ENCODE data around the gene MFRP.
A peak's percentile ranks its signal among the peaks of the same experiment; 100 is the strongest.

MFRP gene

DNA sequence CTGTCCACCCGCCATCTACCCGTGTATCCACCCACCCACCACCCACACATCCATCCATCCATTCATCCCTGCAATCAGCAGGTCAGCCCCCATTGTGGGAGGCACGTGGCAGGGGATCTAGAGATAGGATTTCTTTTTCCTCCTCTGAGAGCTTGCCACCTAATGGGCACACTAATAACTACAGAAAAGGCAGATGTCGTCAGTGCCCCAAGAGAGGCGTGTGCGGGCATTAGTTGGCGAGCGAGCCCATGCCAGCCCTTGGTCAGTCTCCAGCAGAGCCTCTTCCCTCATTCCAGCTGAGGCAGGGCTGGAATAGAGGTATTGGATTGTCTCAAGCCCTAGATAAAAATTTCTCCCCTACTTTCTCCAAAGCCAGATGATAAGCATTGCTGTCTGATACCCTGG is 25.3 kb upstream of the MFRP start:
- no peak for DNase-seq (ENCODE audit: insufficient read length)
- FAIRE-seq = no peak
- TF ChIP-seq POLR2AphosphoS5 (IDR thresholded peaks at IDR 0.05; ENCODE audit: low read depth, low read length) (no peak), TAF1 (IDR thresholded peaks at IDR 0.05; ENCODE audit: borderline replicate concordance, low read depth, low read length) (no peak), POLR2A (IDR thresholded peaks at IDR 0.05; ENCODE audit: low read depth, low read length) (no peak)

DNA sequence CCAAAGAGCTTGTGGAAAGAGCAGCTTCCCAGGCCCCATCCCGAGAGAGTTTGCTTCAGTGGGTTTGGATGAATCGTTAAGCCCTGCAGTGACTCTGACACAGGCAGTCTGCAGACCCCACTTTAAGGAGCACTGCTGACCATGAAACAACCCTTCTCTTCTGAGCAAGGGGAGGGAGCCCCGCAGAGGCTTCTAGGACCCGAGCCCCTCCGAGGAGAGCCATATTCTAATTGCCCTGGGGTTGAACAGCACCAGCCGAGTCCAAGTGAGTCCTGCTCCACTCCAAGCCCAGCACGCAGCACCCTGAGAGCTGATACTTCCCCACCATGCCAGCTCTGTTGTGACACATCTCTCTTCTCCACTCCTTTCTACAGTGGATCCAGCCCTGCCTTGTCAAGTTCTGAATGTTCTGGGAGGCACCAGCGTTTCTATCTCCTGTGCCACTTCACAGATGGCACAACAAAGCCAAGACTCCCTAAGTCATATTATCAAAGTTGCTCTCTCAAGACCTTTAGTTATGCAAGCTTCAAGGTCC is 24.6 kb upstream of the MFRP start:
- FAIRE-seq (no peak), DNase-seq (ENCODE audit: insufficient read length) (no peak)
- TF ChIP-seq POLR2A (IDR thresholded peaks at IDR 0.05; ENCODE audit: low read depth, low read length) (no peak), TAF1 (IDR thresholded peaks at IDR 0.05; ENCODE audit: borderline replicate concordance, low read depth, low read length) (no peak), POLR2AphosphoS5 (IDR thresholded peaks at IDR 0.05; ENCODE audit: low read depth, low read length) (no peak)

DNA sequence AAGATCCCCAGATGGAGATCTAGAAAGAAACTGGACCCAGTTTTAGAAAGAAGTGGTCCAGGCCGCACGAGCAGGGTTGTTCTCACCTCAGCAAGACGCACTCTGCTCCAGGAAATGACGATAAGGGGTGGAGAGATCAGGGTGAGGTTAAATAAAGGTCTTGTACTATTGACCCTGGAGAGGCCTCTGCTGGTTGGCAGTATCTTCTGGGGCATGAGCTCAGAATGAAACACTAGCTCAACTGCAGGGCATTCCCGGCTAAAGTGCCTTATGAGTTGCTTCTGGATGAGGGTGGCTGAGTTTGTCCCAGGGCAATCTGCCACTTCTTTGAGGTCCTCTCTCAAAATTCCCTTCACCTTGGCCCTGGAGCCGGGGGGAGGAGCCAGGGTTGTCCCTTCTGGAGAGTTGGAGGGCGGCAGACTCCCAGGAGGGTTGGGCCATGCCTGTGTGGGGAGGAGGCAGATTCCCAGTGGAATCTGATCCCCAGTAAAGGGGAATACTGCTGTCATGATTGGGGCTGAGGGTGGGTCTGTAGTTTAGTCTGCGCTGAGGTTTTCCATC is 24.1 kb upstream of the MFRP start:
- DNase-seq (ENCODE audit: insufficient read length) (no peak), FAIRE-seq (peak; percentile 69)
- TF ChIP-seq POLR2A (IDR thresholded peaks at IDR 0.05; ENCODE audit: low read depth, low read length) (no peak), TAF1 (IDR thresholded peaks at IDR 0.05; ENCODE audit: borderline replicate concordance, low read depth, low read length) (no peak), POLR2AphosphoS5 (IDR thresholded peaks at IDR 0.05; ENCODE audit: low read depth, low read length) (no peak)

DNA sequence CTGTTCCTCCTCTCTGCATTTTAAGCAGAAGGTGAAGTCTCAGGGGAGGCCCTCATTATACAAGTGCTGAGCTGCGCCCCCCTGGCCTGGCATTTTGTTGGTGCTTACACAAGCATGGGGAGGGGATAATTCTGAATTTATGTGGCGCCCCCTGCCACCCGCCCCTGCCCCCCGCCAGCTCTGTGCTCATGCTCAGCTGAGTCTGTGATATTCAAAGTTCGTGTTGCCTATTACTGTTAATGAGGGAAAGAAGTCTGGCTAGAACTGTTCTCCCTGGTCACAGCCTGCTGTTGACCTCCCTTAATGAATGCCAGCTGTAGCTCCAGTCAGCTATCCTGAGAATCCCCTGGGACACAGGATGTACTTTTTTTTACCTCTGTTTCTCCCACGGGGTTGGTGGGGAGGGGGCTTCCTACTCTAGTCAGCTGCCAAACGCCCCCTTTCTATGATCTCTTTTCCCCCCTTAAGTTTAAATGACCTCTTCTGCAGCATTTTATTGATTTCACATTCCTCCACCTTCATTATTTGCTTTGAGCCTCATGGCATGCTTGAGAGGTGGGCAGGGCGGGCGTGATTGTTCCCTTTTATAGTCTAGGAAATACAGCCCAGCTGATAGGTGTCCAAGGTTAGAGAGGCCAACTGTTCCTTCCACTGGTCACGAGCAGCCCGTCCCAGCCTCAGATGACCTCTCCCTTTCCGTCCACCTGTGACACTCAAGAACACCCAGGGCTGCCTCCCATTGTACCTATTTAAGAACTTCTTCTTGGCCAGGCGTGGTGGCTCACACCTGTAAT is 22.8 kb upstream of the MFRP start:
- DNase-seq (ENCODE audit: insufficient read length) (no peak), FAIRE-seq (no peak)
- TF ChIP-seq POLR2AphosphoS5 (IDR thresholded peaks at IDR 0.05; ENCODE audit: low read depth, low read length) (no peak), POLR2A (IDR thresholded peaks at IDR 0.05; ENCODE audit: low read depth, low read length) (no peak), TAF1 (IDR thresholded peaks at IDR 0.05; ENCODE audit: borderline replicate concordance, low read depth, low read length) (no peak)

DNA sequence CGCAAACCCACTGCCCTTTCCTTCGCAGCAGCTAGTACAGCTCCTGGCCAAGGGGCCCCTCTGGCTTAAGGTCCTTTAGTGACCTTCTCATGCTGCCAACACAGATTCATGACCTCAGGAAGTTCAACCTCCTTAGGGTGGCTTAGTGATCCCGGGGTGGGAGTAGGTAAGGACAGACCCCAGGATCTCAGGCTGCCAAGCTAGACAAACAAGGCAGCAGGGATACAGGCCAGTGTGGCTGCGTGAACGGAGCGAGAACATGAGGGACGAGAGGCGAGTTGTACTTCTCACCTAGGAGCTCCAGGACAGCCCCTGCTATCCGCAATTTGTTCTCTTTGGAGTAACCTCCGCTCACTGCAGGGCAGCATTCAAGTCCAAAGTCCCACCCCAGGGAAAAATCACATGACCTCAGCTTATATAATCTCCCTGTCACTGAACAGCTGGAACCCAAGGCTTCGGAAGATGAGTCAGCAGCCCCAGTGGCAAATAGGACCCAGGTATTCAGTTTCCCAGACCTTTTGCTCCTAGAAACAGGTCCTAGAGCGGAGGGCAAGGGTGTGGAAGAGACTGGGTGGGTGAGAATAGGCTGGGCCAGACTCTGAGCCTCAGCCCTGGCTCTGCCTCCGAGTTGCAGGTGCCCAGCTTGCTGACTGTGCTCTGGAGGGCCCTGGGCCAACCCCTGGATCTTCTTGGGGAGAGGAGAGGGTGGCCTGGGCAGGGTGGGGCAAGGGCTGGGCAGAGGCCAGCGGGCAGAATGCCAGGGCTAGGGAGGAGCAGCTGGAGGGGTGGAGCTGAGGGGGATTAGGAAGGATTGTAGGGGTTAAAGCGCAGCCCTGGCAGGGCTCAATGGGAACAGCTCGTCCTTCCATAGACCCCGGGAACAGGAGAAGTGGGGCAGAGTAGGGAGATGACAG is 21.9 kb upstream of the MFRP start:
- FAIRE-seq (no peak), DNase-seq (ENCODE audit: insufficient read length) (no peak)
- TF ChIP-seq POLR2A (IDR thresholded peaks at IDR 0.05; ENCODE audit: low read depth, low read length) = no peak
- no peak for TF ChIP-seq POLR2AphosphoS5 (IDR thresholded peaks at IDR 0.05; ENCODE audit: low read depth, low read length)
- TF ChIP-seq TAF1 (IDR thresholded peaks at IDR 0.05; ENCODE audit: borderline replicate concordance, low read depth, low read length) = no peak

DNA sequence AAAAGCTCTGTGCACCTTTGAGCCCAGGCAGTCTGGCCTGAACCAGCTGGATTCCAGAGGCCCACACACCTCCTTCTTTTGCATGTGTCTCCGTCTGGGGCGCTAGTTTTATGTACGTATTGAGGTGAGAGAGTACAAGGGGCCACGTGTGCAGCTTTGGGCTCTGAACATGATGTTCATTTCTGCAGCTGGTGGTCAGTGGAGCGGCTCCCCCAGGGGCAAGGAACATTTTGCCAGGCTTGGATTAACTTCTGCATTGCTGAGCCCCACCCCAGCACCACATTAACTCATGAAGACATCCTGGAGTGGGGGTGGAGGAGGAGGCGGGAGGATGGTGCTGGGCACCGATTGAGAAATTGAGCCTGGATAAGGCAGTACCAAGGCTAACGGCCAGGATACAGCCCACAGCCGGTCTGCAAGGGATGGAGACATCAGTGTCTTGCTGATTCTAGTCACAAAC is 21.2 kb upstream of the MFRP start:
- FAIRE-seq (no peak), DNase-seq (ENCODE audit: insufficient read length) (no peak)
- TF ChIP-seq POLR2A (IDR thresholded peaks at IDR 0.05; ENCODE audit: low read depth, low read length) = no peak
- TF ChIP-seq POLR2AphosphoS5 (IDR thresholded peaks at IDR 0.05; ENCODE audit: low read depth, low read length) = no peak
- no peak for TF ChIP-seq TAF1 (IDR thresholded peaks at IDR 0.05; ENCODE audit: borderline replicate concordance, low read depth, low read length)

DNA sequence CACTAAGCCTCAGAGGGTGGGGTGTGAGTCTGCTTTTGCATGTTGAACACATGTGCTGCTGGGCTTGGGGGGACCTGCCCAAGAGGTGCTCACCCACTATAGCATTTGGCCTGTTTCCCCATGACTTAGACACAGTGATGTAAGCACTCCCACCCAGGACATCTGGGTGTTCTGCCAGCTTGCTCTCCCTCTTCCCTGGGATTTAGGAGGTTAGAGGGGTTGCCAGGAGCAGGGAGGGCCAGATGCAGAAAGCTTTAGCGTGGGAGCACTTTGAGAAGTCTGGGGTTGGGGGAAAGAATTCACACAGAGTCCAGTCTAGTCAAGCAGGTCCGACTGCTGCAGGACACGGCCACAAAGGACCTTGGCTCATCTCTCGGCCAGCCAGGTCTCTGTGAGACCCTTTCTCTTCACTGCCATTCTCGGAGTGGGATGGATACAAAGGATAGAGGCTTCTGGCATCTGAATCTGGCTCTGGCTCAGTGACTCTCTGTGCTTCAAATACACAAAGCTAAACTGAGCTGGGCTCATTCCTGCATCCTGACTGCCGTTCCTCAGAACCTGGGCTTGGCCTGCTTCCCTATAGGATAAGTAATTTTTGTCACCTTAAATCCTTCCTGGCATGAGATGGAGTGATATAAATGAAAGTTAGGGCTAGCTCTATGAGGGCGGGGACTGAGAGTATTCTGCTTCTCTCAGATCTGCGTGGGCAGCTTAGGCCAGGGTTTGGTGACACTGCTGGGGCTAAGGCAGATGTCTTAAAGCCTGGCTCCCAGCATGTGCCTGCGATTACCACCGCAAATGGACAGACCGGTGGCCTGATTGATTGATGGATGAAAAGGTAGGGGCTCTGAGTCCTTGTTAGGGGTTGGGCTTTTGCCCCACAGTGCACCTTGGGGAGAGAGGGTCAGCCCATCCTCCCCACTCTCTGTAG is 20.4 kb upstream of the MFRP start:
- DNase-seq (ENCODE audit: insufficient read length) = no peak
- TF ChIP-seq TAF1 (IDR thresholded peaks at IDR 0.05; ENCODE audit: borderline replicate concordance, low read depth, low read length) = no peak
- TF ChIP-seq POLR2A (IDR thresholded peaks at IDR 0.05; ENCODE audit: low read depth, low read length) = no peak
- TF ChIP-seq POLR2AphosphoS5 (IDR thresholded peaks at IDR 0.05; ENCODE audit: low read depth, low read length) = no peak
- no peak for FAIRE-seq

DNA sequence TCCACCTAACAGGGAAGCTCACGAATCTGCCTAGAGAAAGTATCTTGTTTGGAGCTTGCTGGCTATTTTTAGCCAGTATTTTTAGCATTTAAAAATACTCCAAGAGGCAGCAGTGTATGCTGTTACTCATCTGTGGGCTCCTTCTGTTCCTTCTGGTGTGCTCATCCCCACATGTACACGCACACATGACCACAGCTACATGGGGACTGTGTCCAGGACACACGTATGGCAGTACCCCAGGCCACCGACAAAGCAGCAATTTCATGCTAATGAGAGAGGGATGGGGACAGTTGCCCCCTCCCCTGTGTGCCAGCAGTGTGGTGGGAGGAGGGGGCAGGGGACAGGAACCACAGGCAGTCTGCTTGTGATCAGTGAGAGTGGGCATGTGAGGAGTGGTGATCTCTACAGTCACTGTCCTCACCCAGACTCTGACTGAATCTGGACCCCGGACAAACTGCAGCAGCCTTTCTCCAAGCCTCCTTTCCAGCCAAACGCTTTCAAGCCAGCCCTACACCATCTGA is 18.6 kb upstream of the MFRP start:
- FAIRE-seq = no peak
- no peak for DNase-seq (ENCODE audit: insufficient read length)
- TF ChIP-seq POLR2AphosphoS5 (IDR thresholded peaks at IDR 0.05; ENCODE audit: low read depth, low read length) (no peak), TAF1 (IDR thresholded peaks at IDR 0.05; ENCODE audit: borderline replicate concordance, low read depth, low read length) (no peak)

DNA sequence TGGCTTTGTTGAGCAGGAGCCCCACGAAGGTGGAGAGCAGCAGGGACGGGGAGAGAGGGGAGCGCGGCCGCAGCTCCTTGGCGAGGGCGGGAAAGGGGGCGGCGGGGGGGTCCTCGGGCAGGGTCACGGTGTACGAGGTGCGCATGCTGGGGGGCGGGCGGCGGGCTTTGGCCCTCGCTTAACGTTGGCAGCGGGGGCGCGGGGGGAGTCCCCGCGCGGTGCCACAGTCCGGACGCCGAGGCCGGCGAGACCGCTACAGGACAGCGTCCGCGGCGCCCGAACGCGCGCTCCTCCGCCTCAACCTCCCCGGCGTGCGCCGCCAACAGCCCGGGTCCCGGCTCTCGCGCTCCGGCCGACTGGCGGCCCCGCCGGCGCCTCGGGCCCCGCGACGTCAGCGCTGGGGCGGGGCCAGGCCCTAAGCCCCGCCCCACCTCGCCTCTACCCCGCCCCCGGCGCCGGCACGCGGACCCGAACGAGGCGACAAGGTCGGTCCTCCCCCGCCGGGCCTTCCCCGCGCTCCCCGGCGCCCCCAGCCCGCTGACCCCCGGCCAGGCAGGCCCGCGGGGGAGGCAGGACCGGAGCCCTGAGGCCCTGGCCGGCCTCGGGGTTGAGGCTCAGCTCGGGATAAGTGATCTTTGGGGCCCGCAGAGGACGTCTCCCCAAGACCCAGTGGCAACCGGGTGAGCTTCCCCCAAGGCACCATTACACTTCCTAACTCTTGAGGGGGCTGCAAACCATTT is 17.5 kb upstream of the MFRP start:
- FAIRE-seq (peak; percentile 74), DNase-seq (ENCODE audit: insufficient read length) (peak; percentile 74)
- TF ChIP-seq POLR2AphosphoS5 (IDR thresholded peaks at IDR 0.05; ENCODE audit: low read depth, low read length) (no peak), TAF1 (IDR thresholded peaks at IDR 0.05; ENCODE audit: borderline replicate concordance, low read depth, low read length) (no peak), POLR2A (IDR thresholded peaks at IDR 0.05; ENCODE audit: low read depth, low read length) (no peak)
